Nephron (organoid): ENCODE data around the gene GSK3A.

ENCODE experiments used
- H3K27ac Mint-ChIP-seq, 3 experiments: 2 replicates each; pipeline ENCODE4 v1.8.0; 2020; ENCODE audit warnings: mixed read lengths in 3 of 3, mild to moderate bottlenecking in 2 of 3, moderate library complexity in 1 of 3
- H3K27me3 Mint-ChIP-seq: 2 replicates; pipeline ENCODE4 v1.8.0; 2021; ENCODE audit warnings: low read depth, mild to moderate bottlenecking, moderate library complexity, mixed read lengths
- H3K36me3 Mint-ChIP-seq: 2 replicates; pipeline ENCODE4 v1.8.0; 2020; ENCODE audit warnings: low read depth, mixed read lengths
- H3K4me1 Mint-ChIP-seq: 2 replicates; pipeline ENCODE4 v1.8.0; 2020; ENCODE audit warnings: mixed read lengths
- H3K4me3 Mint-ChIP-seq, 3 experiments: 2 replicates each; pipeline ENCODE4 v1.8.0; 2020; ENCODE audit warnings: mild to moderate bottlenecking in 3 of 3, mixed read lengths in 3 of 3, moderate library complexity in 2 of 3
- H3K9me3 Mint-ChIP-seq: 2 replicates; pipeline ENCODE4 v1.8.0; 2020; ENCODE audit warnings: mixed read lengths
- CTCF ChIP-seq, 3 experiments: fragments of 200-600 bp; sonication (generic); IDR thresholded peaks; one replicate each; pipeline ENCODE4 v1.5.0; 2021; ENCODE audit warnings: antibody characterized with exemption in 3 of 3; ENCODE audit not compliant: unreplicated experiment in 3 of 3

Gene GSK3A

GRCh38 chr19:42252365-42253244, 10.2 kb upstream of the GSK3A start:
- no peaks in the 10 kb centered on the region for H3K9me3 Mint-ChIP-seq
- H3K27me3 Mint-ChIP-seq, result no peaks in the 10 kb centered on the region
- H3K36me3 Mint-ChIP-seq, result peaks cover 9% of the 10 kb centered on the region
- TF ChIP-seq CTCF (IDR thresholded peaks at IDR 0.05; ENCODE audit: unreplicated experiment in 3 of 3), result no peak
- peak overlapping the region; percentile 99 to 100 (median 99) for H3K4me3 Mint-ChIP-seq
- peak overlapping the region; percentile 98 to 100 (median 99) for H3K27ac Mint-ChIP-seq
- peaks cover 16% of the 10 kb centered on the region for H3K4me1 Mint-ChIP-seq

GRCh38 chr19:42251572-42252358, 9.4 kb upstream of the GSK3A start:
- Mint-ChIP-seq H3K27me3 (no peaks in the 10 kb centered on the region), H3K36me3 (peaks cover 9% of the 10 kb centered on the region), H3K9me3 (no peaks in the 10 kb centered on the region), H3K4me3 (peak overlapping the region; percentile 99 to 100 (median 99)), H3K27ac (peak overlapping the region; percentile 98 to 100 (median 99)), H3K4me1 (peaks cover 19% of the 10 kb centered on the region)
- TF ChIP-seq CTCF (IDR thresholded peaks at IDR 0.05; ENCODE audit: unreplicated experiment in 3 of 3), result no peak

- TF ChIP-seq CTCF (IDR thresholded peaks at IDR 0.05; ENCODE audit: unreplicated experiment in 3 of 3), result no peak
- Mint-ChIP-seq H3K4me3 (peak overlapping the region; percentile 48 to 77 (median 74)), H3K36me3 (peaks cover 9% of the 10 kb centered on the region), H3K27ac (peak overlapping the region; percentile 35 to 60 (median 55)), H3K4me1 (peaks cover 22% of the 10 kb centered on the region), H3K9me3 (no peaks in the 10 kb centered on the region), H3K27me3 (no peaks in the 10 kb centered on the region)
Measured at GRCh38 chr19:42250666-42251531, 8.5 kb upstream of the GSK3A start.

- H3K36me3 Mint-ChIP-seq, result peaks cover 9% of the 10 kb centered on the region
Measured at GRCh38 chr19:42250183-42250665, 7.8 kb upstream of the GSK3A start.

More at GRCh38 chr19:42250183-42250665, 7.8 kb upstream of the GSK3A start:
- H3K4me1 Mint-ChIP-seq, result peaks cover 27% of the 10 kb centered on the region
- H3K27ac Mint-ChIP-seq, result peak overlapping the region; percentile 35 to 60 (median 55)
- TF ChIP-seq CTCF (IDR thresholded peaks at IDR 0.05; ENCODE audit: unreplicated experiment in 3 of 3), result no peak
- H3K27me3 Mint-ChIP-seq, result no peaks in the 10 kb centered on the region
- H3K4me3 Mint-ChIP-seq, result peak overlapping the region in 2 of 3 experiments; percentile 41 to 62
- H3K9me3 Mint-ChIP-seq, result no peaks in the 10 kb centered on the region
